HG02970 (cell line): ENCODE data around the gene CELF2.
A peak's percentile ranks its signal among the peaks of the same experiment; 100 is the strongest.

ENCODE experiments used
- ATAC-seq: cut with Tn5 transposase; IDR thresholded peaks from one replicate; pipeline ENCODE4 v1.9.1; 2021; ENCODE audit warnings: mild to moderate bottlenecking, moderate library complexity, moderate number of reproducible peaks; ENCODE audit not compliant: unreplicated experiment, low FRiP score

The CELF2 gene

DNA sequence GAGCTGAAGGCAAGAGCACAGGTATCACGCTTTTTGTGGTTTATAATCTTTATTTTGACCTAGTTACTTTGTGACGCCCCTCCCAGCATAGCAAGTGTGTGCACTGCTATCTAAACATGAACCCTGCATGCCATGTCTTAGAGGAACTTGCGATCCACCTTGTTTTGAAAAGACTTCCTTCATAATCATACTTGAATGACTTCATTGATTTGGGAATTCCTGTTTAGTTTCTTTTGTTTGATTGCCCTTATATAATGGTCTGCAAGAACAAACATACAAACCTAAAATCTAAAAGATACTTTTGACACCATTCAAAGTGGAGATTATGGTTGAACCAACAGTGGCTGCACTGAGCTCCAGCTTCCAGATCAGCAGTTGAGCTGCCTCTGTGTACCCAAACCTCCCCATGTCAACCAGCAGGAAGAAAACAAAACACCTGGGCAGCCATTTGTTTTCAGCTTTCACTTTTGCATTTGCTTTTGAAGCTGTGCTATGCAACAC is 132.6 kb downstream of the CELF2 start:
- ATAC-seq: no peak

DNA sequence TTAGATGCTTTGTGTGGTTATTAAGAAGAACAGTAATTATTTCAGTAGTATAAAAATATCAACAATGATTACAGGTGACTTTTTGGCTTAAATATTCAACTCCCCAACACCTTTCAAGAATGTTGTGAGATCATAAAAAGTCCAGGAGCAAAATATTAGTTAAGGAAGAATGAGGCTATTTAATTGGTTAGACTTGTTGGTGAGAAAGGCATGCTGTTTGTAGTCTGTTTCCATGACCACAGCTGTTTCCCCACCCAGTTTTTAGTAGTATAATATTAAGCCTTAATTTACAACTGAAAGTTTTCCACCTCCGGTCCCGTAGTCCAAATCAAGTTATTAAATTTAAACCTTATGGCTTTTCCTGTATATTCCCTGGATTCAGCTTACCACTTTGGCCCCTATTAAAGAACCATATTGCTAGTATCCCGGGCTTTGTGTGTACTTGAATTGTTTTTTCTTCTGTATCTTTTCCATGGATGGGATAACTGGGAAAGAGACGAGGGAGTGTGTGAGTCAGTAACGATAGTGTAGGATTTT is 133.3 kb downstream of the CELF2 start:
- no peak for ATAC-seq

DNA sequence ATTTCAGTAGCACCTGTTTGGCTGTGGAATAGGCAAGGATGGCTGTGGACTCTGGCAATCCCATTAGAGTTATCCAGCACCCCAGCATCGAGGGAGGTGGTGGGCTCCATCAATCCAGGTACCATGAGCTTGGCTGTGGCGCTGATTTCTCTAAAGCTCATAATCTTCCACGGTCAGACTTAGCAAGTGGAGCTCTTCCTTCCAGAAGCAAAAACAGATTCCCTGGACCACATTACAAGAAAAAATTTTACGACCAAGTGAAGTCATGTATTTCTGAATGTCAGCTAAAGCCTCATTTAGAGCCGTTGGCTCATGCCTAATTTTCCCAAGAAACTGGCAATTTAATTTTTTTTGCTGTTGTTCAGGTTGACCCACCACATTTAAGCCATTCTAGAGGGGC is 135.1 kb downstream of the CELF2 start:
- no peak for ATAC-seq

DNA sequence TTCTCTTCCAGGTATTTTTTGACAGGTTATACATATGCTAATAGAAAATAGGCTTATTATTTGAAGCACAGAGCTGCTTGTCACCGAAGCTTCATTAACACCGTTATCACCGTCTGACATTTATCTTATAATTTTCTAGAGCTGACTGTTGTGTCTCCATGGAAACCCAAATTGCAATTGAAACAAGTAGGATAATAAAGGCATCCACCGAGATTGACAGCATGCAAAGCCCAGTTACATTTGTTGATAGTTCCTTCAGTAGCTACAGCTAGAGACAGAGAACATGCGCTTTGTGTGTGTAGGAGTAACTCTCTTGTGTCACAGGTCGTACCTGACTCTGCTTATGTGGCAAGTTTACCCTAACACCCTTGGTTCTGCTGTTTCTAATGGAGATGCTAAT is 135.6 kb downstream of the CELF2 start:
- no peak for ATAC-seq

DNA sequence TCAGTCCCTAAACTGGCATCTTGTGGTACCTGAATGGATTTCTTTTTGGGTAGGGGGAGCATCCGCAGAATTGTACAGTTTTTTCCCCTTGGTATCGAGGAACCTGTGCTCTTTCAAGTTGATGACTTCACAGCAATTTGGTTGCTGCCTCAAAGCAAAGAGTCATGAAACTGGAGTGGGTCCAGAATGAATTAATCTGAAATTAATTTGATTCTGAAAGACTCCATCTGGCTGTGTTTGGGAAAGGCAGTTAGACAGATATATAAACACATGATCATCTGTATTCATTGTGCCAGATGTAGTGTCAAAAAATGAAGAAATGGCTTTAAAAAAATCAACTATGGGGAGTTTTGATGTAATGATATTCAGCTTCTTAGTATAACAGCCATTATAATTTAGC is 136.1 kb downstream of the CELF2 start:
- no peak for ATAC-seq

DNA sequence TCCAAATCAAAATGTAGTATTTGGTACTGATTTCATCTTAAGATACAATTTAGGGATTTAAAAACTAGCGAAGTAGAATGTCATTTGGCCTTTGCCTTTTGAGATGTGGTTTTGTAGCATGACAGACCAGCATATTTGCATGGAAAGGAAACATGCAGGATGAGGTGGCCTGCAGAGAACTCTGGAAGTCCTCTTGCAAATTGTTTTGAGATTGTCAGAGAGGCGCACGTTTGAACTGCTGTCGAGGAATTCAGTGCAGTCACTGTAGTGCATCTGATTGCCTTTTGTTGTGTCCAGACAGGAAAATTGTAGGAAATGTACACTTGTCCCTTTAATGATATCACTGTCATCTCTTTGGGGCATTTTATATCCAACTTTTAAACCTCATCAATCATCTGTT is 136.7 kb downstream of the CELF2 start:
- ATAC-seq: no peak

DNA sequence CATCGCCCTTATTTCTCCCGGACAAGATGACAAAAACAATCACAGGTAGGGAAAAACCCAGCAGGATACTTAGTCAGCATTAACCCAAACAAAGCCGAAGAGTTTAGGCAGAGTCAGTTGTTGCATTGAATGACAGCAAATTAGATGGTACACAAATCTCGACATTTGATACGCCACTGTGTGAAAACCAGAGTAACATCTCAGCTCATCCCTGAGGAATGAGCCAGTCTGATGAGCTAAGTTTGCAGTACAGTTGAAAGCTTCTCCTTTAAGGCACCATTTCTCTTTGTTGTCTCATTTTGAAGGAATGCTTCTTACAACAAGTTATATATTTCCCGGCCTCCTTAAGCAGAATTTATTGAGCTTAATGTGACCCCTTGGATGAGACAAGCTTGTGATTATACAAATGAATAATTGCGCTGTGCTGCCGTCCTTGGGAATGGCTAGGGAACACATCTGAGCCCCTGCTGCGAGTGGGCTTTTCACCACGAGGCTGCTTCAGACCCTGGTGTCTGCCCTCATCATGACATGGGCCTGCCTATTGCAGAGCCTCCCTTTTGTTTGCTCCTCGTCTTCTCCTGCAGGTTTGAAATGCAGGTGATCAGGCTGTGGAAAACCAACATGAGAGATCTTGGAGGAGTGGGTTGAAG is 137.3 kb downstream of the CELF2 start:
- no peak for ATAC-seq

DNA sequence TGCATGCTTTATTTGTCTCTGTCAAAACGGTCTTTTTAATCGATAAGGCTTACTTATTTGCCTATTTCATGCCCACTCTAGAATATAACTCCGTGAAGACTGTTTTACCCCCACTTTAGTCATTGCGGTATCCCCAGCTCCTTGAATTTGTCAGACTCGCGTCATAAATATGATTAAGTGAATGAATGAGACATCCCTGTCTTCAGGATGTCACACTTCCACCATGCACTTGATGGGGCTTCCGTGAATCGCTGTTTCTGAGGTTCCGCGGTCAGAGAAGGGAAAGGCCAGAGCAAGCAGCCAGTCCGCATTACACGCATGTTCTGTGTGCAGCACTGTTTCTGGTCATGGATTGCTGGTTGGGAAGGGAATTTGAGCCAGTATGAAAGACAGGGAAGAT is 138.8 kb downstream of the CELF2 start:
- no peak for ATAC-seq

DNA sequence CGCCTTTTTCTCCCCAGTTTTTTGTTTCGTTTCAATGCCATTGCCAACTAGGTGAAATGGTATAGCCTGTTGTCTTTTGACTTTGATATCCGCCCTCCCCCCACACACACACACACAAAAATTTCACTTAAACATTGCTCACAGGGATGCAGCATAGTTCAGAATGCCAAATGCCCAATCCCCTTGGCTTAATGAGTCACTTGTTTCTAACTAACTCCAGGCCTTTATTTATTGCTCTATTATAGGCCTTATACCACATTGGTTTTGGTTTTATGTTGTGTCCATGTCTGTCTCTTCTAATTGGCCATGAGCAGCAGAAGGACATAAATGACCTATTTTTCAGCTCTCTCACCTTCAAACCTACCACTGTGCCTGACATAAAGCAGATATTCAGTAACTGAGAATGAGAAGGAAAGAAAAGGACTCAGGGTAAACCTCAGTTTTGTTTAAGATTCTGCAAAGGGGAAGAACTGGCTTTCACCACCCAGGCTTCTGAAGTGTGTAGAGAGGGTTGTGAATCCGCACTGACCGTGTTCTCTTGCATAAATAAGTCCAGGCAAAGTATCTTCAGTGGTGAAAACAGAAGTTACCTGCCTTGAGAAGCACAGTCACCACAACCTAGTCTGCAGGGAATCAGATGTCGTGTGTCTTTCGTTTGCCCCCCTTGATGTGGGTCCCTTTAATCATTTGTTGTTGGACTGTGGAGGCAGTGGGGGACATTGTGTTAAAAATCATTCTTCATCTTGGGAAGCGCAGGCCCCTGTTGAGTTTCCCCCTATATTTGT is 139.8 kb downstream of the CELF2 start:
- no peak for ATAC-seq

DNA sequence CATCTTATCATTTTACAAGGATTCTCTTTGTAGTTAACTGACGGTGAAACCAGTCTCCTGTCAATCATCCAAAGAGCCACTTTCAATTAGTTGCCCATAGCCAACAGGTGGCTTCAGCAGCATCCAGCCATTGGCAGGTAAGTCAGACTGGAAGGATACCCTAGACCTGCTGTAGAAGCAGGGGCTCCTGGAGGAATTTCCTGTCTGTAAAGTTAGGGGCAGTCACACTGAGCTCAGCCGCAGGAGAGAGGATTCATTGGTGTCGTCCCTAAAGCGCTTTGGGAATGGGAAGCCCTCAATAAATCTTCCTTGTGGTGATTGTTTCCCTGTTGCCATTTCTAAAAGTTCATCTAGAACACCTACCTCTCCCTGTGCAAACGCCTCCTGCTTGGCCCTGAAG is 140.4 kb downstream of the CELF2 start:
- ATAC-seq: no peak

DNA sequence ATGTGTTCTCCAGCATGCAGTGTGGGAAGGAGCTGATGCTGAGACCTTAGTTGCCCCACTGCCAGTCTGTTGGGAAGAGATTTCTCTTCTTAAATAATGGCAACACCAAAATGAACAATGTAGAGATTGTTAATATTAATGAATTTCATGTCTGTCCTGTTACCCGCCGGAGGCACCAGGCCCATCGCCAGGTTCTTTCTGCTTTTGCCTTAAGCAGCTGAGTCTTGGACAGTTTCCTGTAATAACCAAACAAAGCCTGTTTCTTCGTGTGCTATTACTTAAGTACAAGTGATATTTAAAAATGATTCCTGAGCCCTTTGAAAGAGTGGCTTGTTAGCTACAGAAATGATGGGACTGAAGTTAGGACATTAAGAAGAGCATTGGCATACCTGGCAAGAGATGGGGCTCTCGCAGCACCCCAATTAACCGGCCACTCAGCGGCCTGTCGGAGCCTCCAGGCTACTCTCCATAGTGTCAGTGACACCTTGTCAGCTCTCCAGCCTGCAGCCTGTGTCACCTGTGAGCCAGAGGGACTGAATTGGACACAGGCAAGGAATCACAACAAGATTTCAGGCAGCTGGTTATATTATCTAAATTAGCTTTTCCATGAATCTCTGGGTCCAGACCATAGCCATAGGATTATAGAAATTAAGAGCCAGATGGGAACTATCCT is 142.0 kb downstream of the CELF2 start:
- ATAC-seq: no peak

DNA sequence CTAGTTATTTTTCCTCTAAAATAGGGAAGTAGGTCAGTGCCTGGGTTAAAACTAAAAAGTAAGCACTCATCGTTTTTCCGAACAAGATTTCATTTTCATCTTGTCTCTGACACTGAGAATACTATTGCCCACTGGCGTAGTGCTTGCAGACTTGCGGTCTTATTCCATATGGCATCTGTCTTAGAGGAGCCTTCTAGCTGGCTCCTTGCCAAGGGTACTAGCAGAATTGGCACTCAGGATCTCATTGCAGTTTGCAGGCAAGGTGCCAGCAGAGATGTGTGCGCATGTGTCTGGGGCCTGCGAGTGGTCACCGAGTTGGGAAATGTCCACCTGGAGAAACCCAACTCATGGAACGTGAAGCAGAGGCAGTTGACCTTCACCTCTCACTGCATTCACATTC is 143.4 kb downstream of the CELF2 start:
- ATAC-seq: no peak

DNA sequence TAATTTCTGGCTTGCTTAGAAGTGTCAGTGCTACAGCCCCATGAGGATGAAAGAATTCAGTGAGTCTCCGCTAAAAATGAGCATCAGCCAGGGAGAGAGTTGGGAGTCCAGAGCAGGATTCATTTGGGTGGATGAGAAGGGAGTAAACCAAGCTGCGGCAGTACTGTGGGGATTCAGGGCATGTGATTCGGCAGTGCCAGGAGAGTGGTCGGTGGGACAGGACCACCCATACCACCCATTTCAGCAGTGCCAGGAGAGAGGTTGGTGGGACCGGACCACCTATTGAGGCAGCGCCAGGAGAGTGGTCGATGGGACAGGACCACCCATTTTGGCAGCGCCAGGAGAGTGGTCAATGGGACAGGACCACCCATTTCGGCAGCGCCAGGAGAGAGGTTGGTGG is 144.2 kb downstream of the CELF2 start:
- no peak for ATAC-seq

DNA sequence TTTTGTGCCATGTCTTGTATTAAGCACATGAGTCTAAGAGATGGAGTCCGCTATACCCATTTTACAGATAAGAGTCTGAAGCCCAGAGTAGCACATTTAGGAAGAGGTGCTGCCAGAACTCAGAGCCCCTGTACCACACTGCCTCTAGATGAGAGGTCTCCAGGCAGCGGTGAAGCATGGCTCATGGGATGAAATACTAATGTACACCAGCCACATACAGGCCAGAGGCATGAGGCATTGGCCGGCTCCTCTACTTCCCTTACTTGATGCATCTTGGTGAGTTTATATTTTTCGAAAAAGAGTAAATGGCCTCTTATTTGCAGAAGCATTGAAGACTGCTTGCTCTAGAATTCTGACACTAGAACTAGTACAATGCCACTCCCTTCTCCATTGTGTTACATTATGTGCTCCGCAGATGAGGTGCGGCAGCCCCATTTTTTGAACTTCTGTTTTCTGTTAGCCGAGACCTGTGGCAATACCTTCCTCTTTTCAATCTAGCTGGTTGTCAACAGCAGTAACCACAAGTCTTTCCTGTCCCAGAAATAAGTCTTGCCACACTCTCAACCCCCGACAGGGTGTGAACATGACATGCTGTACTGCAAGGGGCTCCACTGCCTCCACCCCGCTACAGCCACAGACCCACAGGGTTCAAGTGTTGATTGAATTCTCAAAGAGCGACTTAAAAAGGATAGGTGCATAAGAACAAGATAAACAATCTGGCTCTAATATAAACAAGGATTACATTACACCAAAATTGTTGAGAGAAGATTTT is 145.3 kb downstream of the CELF2 start:
- ATAC-seq: peak; percentile 50

DNA sequence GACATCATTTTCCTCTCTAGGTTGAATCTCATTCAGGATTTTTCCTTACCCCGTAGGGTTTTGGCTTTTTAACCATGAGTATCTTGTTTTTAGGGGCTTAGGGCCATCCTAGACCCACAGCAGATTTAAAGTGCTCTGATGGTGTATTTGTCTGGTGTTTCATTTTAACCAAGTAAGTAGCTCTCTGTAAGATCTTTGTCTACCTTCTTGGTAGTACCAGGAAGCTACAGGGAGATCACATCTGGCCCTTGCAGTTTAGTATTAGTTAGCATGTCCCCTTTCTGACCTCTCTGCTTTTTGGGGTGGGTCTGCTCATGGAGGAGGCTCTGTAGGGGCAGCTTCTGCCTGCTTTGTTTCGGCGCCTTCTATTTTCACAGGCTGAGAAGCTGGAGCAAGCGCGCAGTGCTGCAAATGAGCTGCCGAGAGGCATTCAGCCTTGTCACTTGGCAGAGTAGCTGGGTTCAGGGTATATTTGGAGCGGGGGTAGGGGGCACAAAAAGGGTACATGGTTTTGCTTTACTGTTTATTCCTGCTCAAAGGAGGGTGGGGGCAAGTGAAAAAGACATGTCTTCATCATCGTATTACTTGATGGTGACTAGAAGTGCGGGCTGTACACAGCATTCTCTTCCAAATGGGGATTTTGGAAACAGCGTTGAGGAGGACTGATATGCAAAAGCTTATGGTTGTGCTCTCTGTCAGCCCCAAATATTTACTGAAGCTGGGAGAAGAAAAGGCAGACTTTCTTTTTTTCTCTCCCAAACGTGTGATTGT is 146.3 kb downstream of the CELF2 start:
- ATAC-seq: no peak

DNA sequence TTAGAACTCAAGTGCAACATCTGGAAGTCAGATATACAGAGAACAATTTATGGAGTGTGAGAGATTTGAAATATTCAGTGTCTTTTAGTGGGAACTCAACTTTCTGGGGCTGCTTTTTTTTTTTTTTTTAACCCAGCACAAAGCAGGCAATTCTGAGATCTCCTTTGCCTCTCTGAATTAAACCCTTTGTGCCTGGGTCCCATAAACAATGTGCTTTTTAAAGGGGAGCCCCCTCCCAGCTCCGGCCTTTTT is 146.8 kb downstream of the CELF2 start:
- no peak for ATAC-seq

DNA sequence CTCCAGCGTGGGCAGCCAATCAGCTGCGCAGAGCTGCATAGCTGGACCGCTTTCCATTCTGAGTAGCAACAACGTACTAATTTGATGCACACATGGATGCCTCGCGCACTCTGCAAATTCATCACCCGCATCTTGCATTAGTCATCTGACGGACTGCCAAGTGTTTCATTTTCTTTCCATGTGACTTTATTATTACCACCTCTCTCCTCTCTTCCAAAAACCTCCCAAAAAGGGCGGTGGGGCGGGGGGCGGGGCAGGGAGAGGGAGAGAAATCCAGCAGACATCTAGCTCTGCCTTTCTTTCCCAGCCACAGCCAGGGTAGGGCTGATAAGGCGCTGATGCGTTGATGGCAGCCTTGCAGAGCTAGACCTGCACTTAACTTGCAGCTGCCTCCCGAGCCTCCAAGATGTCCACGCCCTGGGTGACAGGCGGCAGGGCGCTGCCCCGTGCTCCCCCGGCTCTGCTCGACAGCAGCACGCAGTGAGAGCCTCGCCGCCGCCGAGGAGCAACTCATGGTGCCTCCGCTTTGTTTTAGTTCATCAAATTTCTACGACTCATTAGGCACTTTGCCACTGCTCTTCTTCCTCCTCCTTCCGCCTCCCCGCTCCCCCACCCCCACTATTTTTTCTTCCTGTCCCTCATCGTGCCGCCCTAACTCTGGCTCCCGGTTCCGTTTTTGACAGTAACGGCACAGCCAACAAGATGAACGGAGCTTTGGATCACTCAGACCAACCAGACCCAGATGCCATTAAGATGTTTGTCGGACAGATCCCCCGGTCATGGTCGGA is 147.3 kb downstream of the CELF2 start:
- no peak for ATAC-seq

DNA sequence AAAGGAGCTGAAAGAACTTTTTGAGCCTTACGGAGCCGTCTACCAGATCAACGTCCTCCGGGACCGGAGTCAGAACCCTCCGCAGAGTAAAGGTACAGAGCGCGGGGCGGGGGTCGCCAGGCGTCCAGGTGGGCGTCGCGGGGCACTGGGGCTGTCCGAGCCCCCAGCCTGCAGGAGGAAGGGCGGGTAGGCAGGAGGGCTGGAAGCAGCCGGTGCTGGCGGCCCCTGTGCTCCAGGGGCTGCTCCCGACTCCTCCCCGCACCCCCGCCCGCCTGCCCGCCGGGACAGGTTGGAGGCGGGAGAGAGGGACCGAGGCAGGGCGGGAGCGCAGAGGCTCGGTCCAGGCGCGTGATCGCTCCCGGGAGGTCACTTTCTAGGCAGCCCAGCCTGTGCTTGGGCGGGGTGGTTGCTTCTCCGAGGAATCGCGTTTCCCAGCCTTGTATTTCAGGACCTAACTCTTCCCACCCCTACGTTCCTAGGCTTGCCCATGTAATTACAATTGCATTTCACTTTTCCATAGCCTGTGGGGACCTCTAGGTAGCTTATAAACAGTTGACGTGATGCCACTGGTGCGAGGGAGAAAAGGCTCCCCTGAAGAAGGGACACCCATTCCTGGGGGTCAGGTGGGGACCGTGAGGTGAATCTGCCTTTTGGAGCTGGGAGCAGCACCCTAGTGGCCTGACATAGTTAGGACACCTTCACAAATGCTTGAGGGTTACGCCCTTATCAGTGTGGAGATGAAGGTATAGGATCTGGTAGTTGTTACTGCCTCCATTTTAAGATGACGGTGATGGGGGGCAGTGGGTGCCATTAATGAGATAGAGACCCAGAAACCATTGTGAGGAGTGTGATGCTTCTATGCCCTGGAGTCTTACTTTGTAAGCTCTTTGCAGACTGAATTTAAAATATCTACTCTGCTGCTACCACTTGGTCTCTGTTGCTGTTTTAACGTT is 148.2 kb downstream of the CELF2 start:
- peak; percentile 56 for ATAC-seq
